Measurements from ENCODE around the gene SAXO2. TPM values are rescaled to one million over a fixed set of nuclear protein-coding genes. Genes with fewer than 3 reads are reported as not detected.
"Not testable (repeated sequence)": the region's sequence is repeated elsewhere in the genome, so short reads cannot be mapped to it uniquely, and the experiment has no call there.

The SAXO2 gene
- total and polyA plus RNA-seq, 8 donors, result 0.88 to 7.1 (median 1.7) TPM

DNA sequence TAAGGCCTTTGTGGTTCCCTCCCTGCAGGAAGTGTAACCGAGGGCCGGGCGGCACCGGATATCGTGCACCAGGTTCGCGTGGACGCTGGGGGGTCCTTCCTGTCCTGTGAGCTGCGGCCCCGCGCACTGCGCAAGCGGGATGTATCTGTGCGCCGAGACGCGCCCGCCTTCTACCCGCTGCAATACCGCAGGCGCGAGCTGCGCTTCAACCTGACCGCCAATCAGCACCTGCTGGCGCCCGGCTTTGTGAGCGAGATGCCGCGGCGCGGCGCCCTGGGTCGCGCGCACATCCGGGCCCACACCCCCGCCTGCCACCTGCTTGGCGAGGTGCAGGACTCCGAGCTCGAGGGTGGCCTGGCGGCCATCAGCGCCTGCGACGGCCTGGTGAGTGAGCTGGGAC, 35.9 kb downstream of the SAXO2 start:
- FAIRE-seq, result no peak
- TF ChIP-seq, protein P1, sequence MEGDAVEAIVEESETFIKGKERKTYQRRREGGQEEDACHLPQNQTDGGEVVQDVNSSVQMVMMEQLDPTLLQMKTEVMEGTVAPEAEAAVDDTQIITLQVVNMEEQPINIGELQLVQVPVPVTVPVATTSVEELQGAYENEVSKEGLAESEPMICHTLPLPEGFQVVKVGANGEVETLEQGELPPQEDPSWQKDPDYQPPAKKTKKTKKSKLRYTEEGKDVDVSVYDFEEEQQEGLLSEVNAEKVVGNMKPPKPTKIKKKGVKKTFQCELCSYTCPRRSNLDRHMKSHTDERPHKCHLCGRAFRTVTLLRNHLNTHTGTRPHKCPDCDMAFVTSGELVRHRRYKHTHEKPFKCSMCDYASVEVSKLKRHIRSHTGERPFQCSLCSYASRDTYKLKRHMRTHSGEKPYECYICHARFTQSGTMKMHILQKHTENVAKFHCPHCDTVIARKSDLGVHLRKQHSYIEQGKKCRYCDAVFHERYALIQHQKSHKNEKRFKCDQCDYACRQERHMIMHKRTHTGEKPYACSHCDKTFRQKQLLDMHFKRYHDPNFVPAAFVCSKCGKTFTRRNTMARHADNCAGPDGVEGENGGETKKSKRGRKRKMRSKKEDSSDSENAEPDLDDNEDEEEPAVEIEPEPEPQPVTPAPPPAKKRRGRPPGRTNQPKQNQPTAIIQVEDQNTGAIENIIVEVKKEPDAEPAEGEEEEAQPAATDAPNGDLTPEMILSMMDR (IDR thresholded peaks at IDR 0.05), result no peak
- Histone ChIP-seq H3K36me3 (no peaks in the 10 kb centered on the region), H3K27ac (no peak overlapping the region), H3K4me3 (no peak overlapping the region), H3K27me3 (no peaks in the 10 kb centered on the region), H3K9me3 (no peaks in the 10 kb centered on the region), H3K4me1 (no peaks in the 10 kb centered on the region)
- DNase-seq, result no peak
- ATAC-seq, result no peak
- WGBS, 2 donors, result 32% methylated on average over 44 of the region's 44 CpGs
- intact Hi-C loops (cut with DNase I), result no loop called here

DNA sequence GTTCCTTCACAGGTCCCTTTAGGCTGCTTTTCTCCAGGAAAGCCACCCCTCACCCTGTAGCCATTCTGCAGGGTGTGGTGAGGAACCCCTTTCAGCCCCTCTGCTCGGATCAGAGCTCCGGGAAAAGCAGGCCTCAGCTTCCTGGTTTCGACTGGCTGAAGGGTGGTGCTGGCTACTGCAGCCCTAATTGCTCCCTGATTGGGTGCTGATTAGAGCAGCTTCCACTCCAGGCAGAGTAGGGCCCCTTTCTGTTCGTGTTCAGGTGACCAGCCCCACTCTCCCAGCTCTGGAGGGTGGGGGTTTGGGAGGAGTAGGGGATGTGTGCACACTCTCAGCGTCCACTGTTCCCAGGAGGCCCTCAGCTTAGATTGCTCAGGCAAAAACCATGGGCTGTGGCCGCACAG, 36.9 kb downstream of the SAXO2 start:
- H3K9me3 ChIP-seq; DNase-seq; H3K4me1 ChIP-seq; ATAC-seq; FAIRE-seq; H3K27ac ChIP-seq; intact Hi-C loops (cut with DNase I); H3K4me3 ChIP-seq; H3K36me3 ChIP-seq; H3K27me3 ChIP-seq: not testable (repeated sequence)
- WGBS, 2 donors, result 71 to 73% methylated on average over 3 of the region's 6 CpGs

DNA sequence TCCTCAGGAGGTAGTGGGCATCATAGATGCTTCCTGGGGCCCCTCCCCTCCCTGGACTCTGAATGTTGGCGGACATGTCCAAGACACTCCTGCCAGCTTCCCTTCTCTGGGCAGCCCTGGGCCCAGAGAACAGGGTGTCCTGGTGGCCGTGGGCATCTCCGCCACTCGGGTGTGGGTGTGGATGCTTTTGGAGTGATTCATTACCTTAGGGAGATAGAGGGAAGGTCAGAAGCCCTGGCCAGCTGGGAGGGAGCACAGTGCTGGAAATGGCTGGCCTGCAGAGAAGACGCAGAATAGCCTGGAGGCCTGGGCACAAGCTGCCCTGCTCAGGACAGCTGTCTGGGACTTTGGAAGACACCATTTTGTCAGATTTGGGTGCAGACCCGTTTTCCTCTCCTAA, 37.7 kb downstream of the SAXO2 start:
- H3K27ac ChIP-seq; FAIRE-seq; intact Hi-C loops (cut with DNase I); H3K27me3 ChIP-seq; H3K4me1 ChIP-seq; DNase-seq; H3K36me3 ChIP-seq; H3K9me3 ChIP-seq; ATAC-seq; H3K4me3 ChIP-seq: not testable (repeated sequence)
- WGBS, 2 donors, result 62 to 66% methylated on average over 6 of the region's 6 CpGs

DNA sequence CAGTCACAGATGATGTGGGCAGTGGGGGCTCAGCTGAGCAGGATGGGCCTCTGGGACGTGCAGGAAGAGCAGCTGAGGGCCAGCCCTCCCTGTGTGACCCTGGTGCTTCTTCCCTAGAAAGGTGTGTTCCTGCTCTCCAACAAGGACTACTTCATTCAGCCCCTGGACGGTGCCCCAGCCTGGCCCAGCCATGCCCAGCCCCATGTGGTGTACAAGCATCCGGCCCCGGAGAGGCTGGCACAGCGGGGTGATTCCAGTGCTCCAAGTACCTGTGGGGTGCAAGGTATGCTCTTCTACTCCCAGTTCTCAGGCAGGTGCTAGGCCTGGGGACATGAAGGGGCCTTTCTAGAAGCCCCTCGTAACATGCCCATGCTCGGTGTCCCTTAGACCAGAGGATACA, 38.3 kb downstream of the SAXO2 start:
- H3K4me3 ChIP-seq, result no peak overlapping the region
- H3K27ac ChIP-seq, result no peak overlapping the region
- intact Hi-C loops (cut with DNase I), result no loop called here
- 80 to 85% methylated on average over 7 of the region's 7 CpGs for WGBS, 2 donors
- no peaks in the 10 kb centered on the region for H3K27me3 ChIP-seq
- ATAC-seq (no peak), DNase-seq (no peak), FAIRE-seq (no peak)
- no peaks in the 10 kb centered on the region for H3K4me1 ChIP-seq
- no peaks in the 10 kb centered on the region for H3K36me3 ChIP-seq
- TF ChIP-seq, protein P1 (IDR thresholded peaks at IDR 0.05), result no peak
- H3K9me3 ChIP-seq, result no peaks in the 10 kb centered on the region

DNA sequence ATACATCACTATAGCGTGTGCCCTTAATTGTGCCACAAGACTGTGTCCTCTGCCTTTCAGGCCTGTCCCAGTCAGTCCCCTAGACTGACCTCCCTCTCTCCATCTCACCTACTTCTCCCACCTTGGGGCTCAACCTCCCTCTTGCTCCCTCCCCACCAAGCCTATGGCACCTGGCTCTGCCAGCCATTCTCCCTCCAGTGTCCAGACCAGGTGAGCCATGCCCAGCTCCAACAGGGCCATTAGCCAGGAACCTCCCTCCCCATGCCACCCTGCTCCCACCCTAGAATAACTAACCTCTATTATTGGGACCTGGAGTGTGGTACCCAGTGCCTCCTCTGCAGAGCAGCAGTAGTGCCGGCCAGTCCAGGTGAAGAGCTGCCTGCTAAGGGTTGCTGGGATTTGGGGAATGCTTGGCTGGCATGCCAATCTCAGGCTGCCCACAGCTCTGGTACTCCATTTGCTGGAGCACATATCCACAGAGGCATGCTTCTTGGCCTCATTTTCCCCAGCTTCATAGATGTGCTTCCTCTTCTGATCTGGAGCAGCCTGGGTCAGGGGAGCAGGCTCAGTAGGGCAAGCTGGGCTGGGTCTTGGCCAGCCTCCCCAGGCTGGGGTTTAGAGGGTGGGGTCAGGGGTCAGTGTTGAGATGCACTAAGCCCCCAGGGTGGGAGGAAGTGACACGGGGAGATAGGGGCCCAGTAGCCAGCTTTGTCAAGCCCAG, 38.8 kb downstream of the SAXO2 start:
- H3K4me1 ChIP-seq, result no peaks in the 10 kb centered on the region
- no peak overlapping the region for H3K4me3 ChIP-seq
- TF ChIP-seq, protein P1 (IDR thresholded peaks at IDR 0.05), result no peak
- H3K27ac ChIP-seq, result no peak overlapping the region
- FAIRE-seq (no peak), ATAC-seq (no peak), DNase-seq (no peak)
- H3K9me3 ChIP-seq, result no peaks in the 10 kb centered on the region
- intact Hi-C loops (cut with DNase I), result no loop called here
- H3K36me3 ChIP-seq, result no peaks in the 10 kb centered on the region
- WGBS, 2 donors, result 71 to 76% methylated on average over 3 of the region's 3 CpGs
- no peaks in the 10 kb centered on the region for H3K27me3 ChIP-seq

DNA sequence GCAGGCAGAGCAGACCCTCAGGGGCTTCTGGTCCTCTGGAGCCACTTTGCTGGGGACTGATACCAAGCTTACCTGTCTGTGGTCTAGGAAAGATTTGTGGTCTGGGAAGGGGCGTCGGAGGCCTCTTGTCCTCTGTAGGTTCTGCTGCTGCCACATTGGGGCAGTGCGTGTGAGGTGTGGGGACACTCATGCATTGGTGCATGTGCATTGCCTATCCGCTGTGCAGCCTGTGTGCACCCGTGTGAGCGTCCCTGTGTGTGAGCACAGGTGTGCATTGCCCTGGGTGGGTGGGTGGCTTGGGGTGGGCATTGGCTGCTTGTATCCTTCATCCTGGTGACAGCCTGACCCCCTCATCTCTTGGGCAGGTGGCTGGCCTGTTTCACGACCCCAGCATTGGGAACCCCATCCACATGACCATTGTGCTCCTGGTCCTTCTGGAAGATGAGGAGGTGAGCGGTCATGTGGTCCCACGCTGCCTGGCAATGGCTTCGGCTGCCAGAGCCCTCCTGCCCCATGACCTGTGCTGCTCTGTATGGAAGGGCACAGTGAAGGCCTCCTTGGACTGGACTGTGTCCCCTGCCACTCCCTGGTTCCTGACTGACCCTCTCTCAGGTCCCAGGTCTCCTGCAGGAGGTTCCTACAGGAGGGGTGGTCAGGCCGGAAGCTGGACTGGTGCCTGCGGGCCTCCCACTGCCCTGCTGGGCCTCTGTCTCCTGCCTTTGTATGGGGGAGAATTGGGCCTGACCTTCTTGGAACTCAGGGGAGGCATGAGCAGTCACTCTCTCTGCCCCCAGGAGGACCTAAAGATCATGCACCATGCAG, 41.5 kb downstream of the SAXO2 start:
- ATAC-seq (no peak), FAIRE-seq (no peak), DNase-seq (no peak)
- H3K27me3 ChIP-seq, result no peaks in the 10 kb centered on the region
- H3K9me3 ChIP-seq, result no peaks in the 10 kb centered on the region
- no peak overlapping the region for H3K27ac ChIP-seq
- no peak overlapping the region for H3K4me3 ChIP-seq
- H3K36me3 ChIP-seq, result no peaks in the 10 kb centered on the region
- 85 to 86% methylated on average over 12 of the region's 12 CpGs for WGBS, 2 donors
- TF ChIP-seq, protein P1 (IDR thresholded peaks at IDR 0.05), result no peak
- intact Hi-C loops (cut with DNase I), result no loop called here
- H3K4me1 ChIP-seq, result no peaks in the 10 kb centered on the region

Measured in pancreas (tissue), 10 donors.